H1 (cell line): Measurements from ENCODE around the gene ELP1. TPM values are rescaled to one million over a fixed set of nuclear protein-coding genes. Genes with fewer than 3 reads are reported as not detected.

Source experiments
- CTCF ChIA-PET: fragments of 300-600 bp; sonication (Branson Sonifier 250); formaldehyde crosslinking; loops from one replicate; lab custom pipeline; 2021; ENCODE audit not compliant: partially characterized antibody; lab: Charles Lee
- POLR2A ChIA-PET: fragments of 300-600 bp; sonication (Branson Sonifier 250); formaldehyde crosslinking; loops from one replicate; lab custom pipeline; 2021; ENCODE audit warnings: inconsistent platforms; ENCODE audit not compliant: partially characterized antibody; lab: Charles Lee
- DNase-seq, 2 experiments: peaks; one replicate each; pipeline versions ENCODE4 v3.0.0 to v3.0.0-alpha.2; 2010 to 2022; ENCODE audit warnings: low spot score in 2 of 2, low read depth in 1 of 2, mixed read lengths in 1 of 2
- FAIRE-seq: peaks from 2 replicates; lab custom pipeline; 2011; peaks lifted over from hg19 to GRCh38; lab: Jason Lieb, UNC
- H2AFZ ChIP-seq: 2 replicates; pipeline ENCODE4 v1.8.1; 2012; ENCODE audit warnings: low read length, inconsistent platforms
- H2AK5ac ChIP-seq: 2 replicates; pipeline ENCODE4 v1.6.1; 2013; ENCODE audit warnings: low read depth, low read length
- H2BK120ac ChIP-seq: replicated peaks from 2 replicates; pipeline ENCODE3; 2013; ENCODE audit warnings: low read depth, low read length, inconsistent platforms
- H2BK12ac ChIP-seq: 2 replicates; pipeline ENCODE4 v1.6.1; 2013; ENCODE audit warnings: low read depth, low read length
- H2BK15ac ChIP-seq: 2 replicates; pipeline ENCODE4 v1.6.1; 2013; ENCODE audit warnings: low read length
- H2BK20ac ChIP-seq: 2 replicates; pipeline ENCODE4 v1.6.1; 2013; ENCODE audit warnings: low read length
- H2BK5ac ChIP-seq: 2 replicates; pipeline ENCODE4 v1.6.1; 2013; ENCODE audit warnings: low read depth, low read length
- H3K14ac ChIP-seq: 2 replicates; pipeline ENCODE4 v1.6.1; 2013; ENCODE audit warnings: inconsistent platforms; ENCODE audit not compliant: insufficient read length
- H3K18ac ChIP-seq: 2 replicates; pipeline ENCODE4 v1.6.1; 2013; ENCODE audit warnings: low read length; ENCODE audit errors: extremely low read depth
- H3K23ac ChIP-seq: 2 replicates; pipeline ENCODE4 v1.6.1; 2013; ENCODE audit warnings: inconsistent platforms; ENCODE audit not compliant: insufficient read length
- H3K23me2 ChIP-seq: 2 replicates; pipeline ENCODE4 v1.6.1; 2013; ENCODE audit warnings: low read depth, low read length
- H3K27ac ChIP-seq: 2 replicates; pipeline ENCODE4 v1.6.1; 2011; ENCODE audit warnings: low read depth, low read length, inconsistent platforms
- H3K27me3 ChIP-seq, 4 experiments: replicated peaks in 1 of 4; 1 replicate in 1 of 4; 2 replicates in 3 of 4; pipeline versions ENCODE4 v1.6.1 to v1.8.1; 2011 to 2013; ENCODE audit warnings: low read length in 3 of 4, mild to moderate bottlenecking in 3 of 4, inconsistent platforms in 2 of 4, mixed read lengths in 2 of 4, moderate library complexity in 1 of 4; ENCODE audit not compliant: control insufficient read depth in 3 of 4, insufficient read depth in 3 of 4; ENCODE audit errors: extremely low read depth in 1 of 4
- H3K36me3 ChIP-seq, 4 experiments: 2 replicates each; pipeline versions ENCODE4 v1.6.1 to v1.8.1; 2011 to 2013; ENCODE audit warnings: mild to moderate bottlenecking in 4 of 4, low read length in 3 of 4, moderate library complexity in 2 of 4, control low read depth in 1 of 4, inconsistent platforms in 1 of 4; ENCODE audit not compliant: insufficient read depth in 4 of 4, control insufficient read depth in 2 of 4
- H3K4ac ChIP-seq: replicated peaks from 2 replicates; pipeline ENCODE3; 2013; ENCODE audit warnings: low read length, low read depth, mixed read lengths, inconsistent platforms; ENCODE audit not compliant: insufficient read length
- H3K4me1 ChIP-seq, 4 experiments: replicated peaks in 1 of 4; 1 replicate in 1 of 4; 2 replicates in 3 of 4; pipeline versions ENCODE4 v1.6.1 to v1.8.1; 2011 to 2013; ENCODE audit warnings: low read length in 3 of 4, inconsistent platforms in 2 of 4, mixed read lengths in 1 of 4; ENCODE audit not compliant: insufficient read depth in 4 of 4, control insufficient read depth in 3 of 4
- H3K4me2 ChIP-seq, 2 experiments: 2 replicates each; pipeline versions ENCODE4 v1.6.1 to v1.8.1; 2011 to 2013; ENCODE audit warnings: low read depth in 2 of 2, low read length in 2 of 2, control low read depth in 1 of 2, inconsistent platforms in 1 of 2, mild to moderate bottlenecking in 1 of 2; ENCODE audit not compliant: insufficient read depth in 1 of 2
- H3K4me3 ChIP-seq, 4 experiments: fragments of 200-600, 300-600 bp in 1 of 4; sonication (generic), shearing (Covaris generic), sonication (Bioruptor Twin) in 1 of 4; 2 replicates each; pipeline versions ENCODE4 v1.5.1 to v1.8.1; 2011 to 2016; ENCODE audit warnings: low read length in 4 of 4, low read depth in 3 of 4, control low read depth in 2 of 4, inconsistent platforms in 2 of 4, mild to moderate bottlenecking in 2 of 4, mixed read lengths in 1 of 4, moderate library complexity in 1 of 4; ENCODE audit not compliant: insufficient read depth in 2 of 4; ENCODE audit errors: extremely low read depth in 1 of 4
- H3K56ac ChIP-seq: replicated peaks from 2 replicates; pipeline ENCODE3; 2013; ENCODE audit warnings: low read depth, mild to moderate bottlenecking, mixed read lengths, low read length, inconsistent platforms; ENCODE audit not compliant: insufficient read length
- H3K79me1 ChIP-seq: 2 replicates; pipeline ENCODE4 v1.6.1; 2013; ENCODE audit warnings: low read depth, low read length, control low read depth
- H3K79me2 ChIP-seq, 2 experiments: 2 replicates each; pipeline versions ENCODE4 v1.6.1 to v1.8.1; 2012 to 2013; ENCODE audit warnings: low read length in 2 of 2, mild to moderate bottlenecking in 2 of 2, inconsistent platforms in 1 of 2; ENCODE audit not compliant: insufficient read depth in 2 of 2, control insufficient read depth in 1 of 2
- H3K9ac ChIP-seq, 4 experiments: replicated peaks in 1 of 4; 1 replicate in 1 of 4; 2 replicates in 3 of 4; pipeline versions ENCODE4 v1.6.1 to v1.8.1; 2011 to 2013; ENCODE audit warnings: low read depth in 3 of 4, low read length in 3 of 4, control low read depth in 2 of 4, mild to moderate bottlenecking in 2 of 4, moderate library complexity in 2 of 4, inconsistent platforms in 1 of 4; ENCODE audit errors: extremely low read depth in 1 of 4
- H3K9me3 ChIP-seq, 2 experiments: 2 replicates each; pipeline versions ENCODE4 v1.6.1 to v1.8.1; 2012 to 2013; ENCODE audit warnings: mild to moderate bottlenecking in 2 of 2, moderate library complexity in 2 of 2, control low read depth in 1 of 2, inconsistent platforms in 1 of 2, low read depth in 1 of 2, low read length in 1 of 2, mixed read lengths in 1 of 2; ENCODE audit not compliant: insufficient read depth in 2 of 2
- H4K20me1 ChIP-seq, 2 experiments: replicated peaks in 1 of 2; 2 replicates each; pipeline versions ENCODE3 to v1.8.1; 2011 to 2013; ENCODE audit warnings: inconsistent platforms in 2 of 2, low read length in 2 of 2, mild to moderate bottlenecking in 1 of 2; ENCODE audit not compliant: insufficient read depth in 2 of 2, control insufficient read depth in 1 of 2
- H4K5ac ChIP-seq: 2 replicates; pipeline ENCODE4 v1.6.1; 2013; ENCODE audit warnings: low read length, low read depth, mixed read lengths, inconsistent platforms; ENCODE audit not compliant: insufficient read length
- H4K8ac ChIP-seq: 2 replicates; pipeline ENCODE4 v1.8.0; 2013; ENCODE audit warnings: mild to moderate bottlenecking, moderate library complexity, low read length, inconsistent platforms; ENCODE audit not compliant: insufficient read depth; ENCODE audit errors: extremely low read depth
- H4K91ac ChIP-seq: replicated peaks from 2 replicates; pipeline ENCODE3; 2013; ENCODE audit warnings: low read length, mixed read lengths, inconsistent platforms; ENCODE audit not compliant: insufficient read length
- EZH2 ChIP-seq: fragments of 200-600 bp; sonication (generic); IDR thresholded peaks from 2 replicates; pipeline ENCODE4 v1.7.1; 2012; ENCODE audit warnings: low read depth, mild to moderate bottlenecking, moderate library complexity, low read length, inconsistent platforms; ENCODE audit not compliant: severe bottlenecking
- FOSL1 ChIP-seq: IDR thresholded peaks from 2 replicates; pipeline ENCODE4 v1.6.1; 2011; ENCODE audit warnings: mild to moderate bottlenecking, low read depth, low read length, moderate library complexity; ENCODE audit not compliant: insufficient read depth
- KDM1A ChIP-seq: fragments of 200-600, 300-600 bp; sonication (generic); IDR thresholded peaks from 2 replicates; pipeline ENCODE4 v1.7.1; 2016; ENCODE audit warnings: mild to moderate bottlenecking, low read length, borderline replicate concordance
- WGBS, 2 experiments: shearing (Covaris generic) in 1 of 2; methylation state at CpG; one replicate each; pipeline versions ENCODE4 v1.1.6 to v1.1.7; 2013 to 2015; ENCODE audit warnings: low lambda C conversion rate in 2 of 2, mixed read lengths in 2 of 2, inconsistent platforms in 1 of 2, low coverage in 1 of 2, missing lambda C conversion rate in 1 of 2; ENCODE audit not compliant: insufficient replicate concordance in 2 of 2, insufficient coverage in 1 of 2, insufficient read length in 1 of 2; ENCODE audit errors: extremely low coverage in 1 of 2, missing lambda C conversion rate in 1 of 2; 5-methylcytosine and 5-hydroxymethylcytosine counted together
- polyA plus RNA-seq, 7 experiments: library from polyadenylated mRNA; depleted of rRNA in 3 of 7; stranded (reverse) in 5 of 7; unstranded in 2 of 7; fragments of >200 nt in 5 of 7; fragments of 200-250 nt in 2 of 7; gene quantifications; 1 replicate in 5 of 7; 2 replicates in 1 of 7; 4 replicates in 1 of 7; pipeline versions ENCODE4 v1.2.1 to v1.2.3, GENCODE V29; 2011 to 2013; ENCODE audit warnings: missing spikeins in 2 of 7, mixed read lengths in 2 of 7
- total RNA-seq: library from RNA; stranded (reverse); fragmentation: NEBNext Ultra II Directional; extraction: Animal tissue kit (Norgen Biotek cat#: 25700); gene quantifications from 2 replicates; pipeline ENCODE4 v1.2.1, GENCODE V29; 2021

Gene ELP1
- total and polyA plus RNA-seq, 2 of the 8 experiments (the other 6 are each of a cell fraction or from before 2014, with no cell fraction given) = 13.9 to 31.3 TPM

GRCh38 chr9:108851138-108851537 is 82.8 kb downstream of the ELP1 start:
- POLR2A ChIA-PET = no interaction called here
- H3K79me1 ChIP-seq = no peaks in the 10 kb centered on the region

More at GRCh38 chr9:108851138-108851537, 82.8 kb downstream of the ELP1 start:
- CTCF ChIA-PET = interaction anchor here (0.7 to 1.5 kb wide), 6 partner anchors 8 to 334 kb away, joined by 3 to 4 read pairs (median 4); no protein-coding TSS in a partner anchor
- Histone ChIP-seq H2AK5ac (no peak overlapping the region), H3K79me2 (no peaks in the 10 kb centered on the region), H2BK20ac (no peak overlapping the region), H2AFZ (no peak overlapping the region), H4K8ac (no peak overlapping the region), H3K4me2 (no peak overlapping the region), H3K9me3 (no peaks in the 10 kb centered on the region), H2BK120ac (no peak overlapping the region), H3K27ac (no peak overlapping the region)
- FAIRE-seq = no peak
- 88% methylated on average over 3 of the region's 3 CpGs; no CpG with 5 or more reads in 1 of the 2 experiments for WGBS, 2 experiments
- no peak for TF ChIP-seq EZH2
- TF ChIP-seq KDM1A = no peak
- no peak for TF ChIP-seq FOSL1
- TF ChIP-seq, all 59 proteins: peak for 0
- H3K27me3 ChIP-seq = no peaks in the 10 kb centered on the region
- H2BK12ac ChIP-seq = no peak overlapping the region
- H4K20me1 ChIP-seq = no peaks in the 10 kb centered on the region
- no peaks in the 10 kb centered on the region for H3K23me2 ChIP-seq
- H2BK5ac ChIP-seq = no peak overlapping the region
- no peak overlapping the region for H3K56ac ChIP-seq
- H3K4me1 ChIP-seq = no peaks in the 10 kb centered on the region
- H3K9ac ChIP-seq = no peak overlapping the region
- H4K5ac ChIP-seq = no peak overlapping the region
- DNase-seq = no peak
- H2BK15ac ChIP-seq = no peak overlapping the region
- H3K14ac ChIP-seq = no peak overlapping the region
- no peaks in the 10 kb centered on the region for H3K36me3 ChIP-seq
- no peak overlapping the region for H3K23ac ChIP-seq
- H3K18ac ChIP-seq = no peak overlapping the region
- no peak overlapping the region for H3K4ac ChIP-seq
- H3K4me3 ChIP-seq = no peak overlapping the region
- no peak overlapping the region for H4K91ac ChIP-seq
